Neural progenitor cell (in vitro differentiated cells): ENCODE measurements around the gene HOXA11. TPM values are rescaled to one million over a fixed set of nuclear protein-coding genes. Genes with fewer than 3 reads are reported as not detected.

Experiments
- DNase-seq: peaks from one replicate; pipeline ENCODE4 v3.0.0-alpha.2; 2016; ENCODE audit warnings: low spot score
- H2AFZ ChIP-seq: fragments of 200-600 bp; sonication (generic); replicated peaks from 2 replicates; pipeline ENCODE4 v1.6.1; 2016; ENCODE audit warnings: antibody characterized with exemption
- H3F3A ChIP-seq: fragments of 200-600 bp; sonication (generic); 2 replicates; pipeline ENCODE4 v1.6.1; 2016; ENCODE audit warnings: antibody characterized with exemption, low read depth
- H3K27ac ChIP-seq: fragments of 200-600 bp; sonication (generic); 2 replicates; pipeline ENCODE4 v1.5.1; 2016; ENCODE audit warnings: mild to moderate bottlenecking
- H3K27me3 ChIP-seq: fragments of 200-600 bp; sonication (generic); 2 replicates; pipeline ENCODE4 v1.6.1; 2016; ENCODE audit warnings: mild to moderate bottlenecking, moderate library complexity
- H3K36me3 ChIP-seq: fragments of 200-600 bp; sonication (generic); 2 replicates; pipeline ENCODE4 v1.5.1; 2016
- H3K4me1 ChIP-seq: fragments of 200-600 bp; sonication (generic); 2 replicates; pipeline ENCODE4 v1.6.1; 2016; ENCODE audit warnings: mixed run types
- H3K4me2 ChIP-seq: fragments of 200-600 bp; sonication (generic); 2 replicates; pipeline ENCODE4 v1.6.1; 2016
- H3K4me3 ChIP-seq: fragments of 200-600 bp; sonication (generic); 2 replicates; pipeline ENCODE4 v1.5.1; 2016
- H3K79me2 ChIP-seq: fragments of 200-600 bp; sonication (generic); 2 replicates; pipeline ENCODE4 v1.6.1; 2016; ENCODE audit warnings: low read depth
- H3K9ac ChIP-seq: fragments of 200-600 bp; sonication (generic); 2 replicates; pipeline ENCODE4 v1.6.1; 2016
- H3K9me3 ChIP-seq: fragments of 200-600 bp; sonication (generic); 2 replicates; pipeline ENCODE4 v1.5.1; 2016; ENCODE audit warnings: low read depth
- H4K20me1 ChIP-seq: fragments of 200-600 bp; sonication (generic); 2 replicates; pipeline ENCODE4 v1.6.1; 2016; ENCODE audit warnings: low read depth
- H3K27ac Mint-ChIP-seq: 3 replicates; pipeline ENCODE4 v1.8.0; 2021; ENCODE audit warnings: mixed read lengths
- H3K27me3 Mint-ChIP-seq: 2 replicates; pipeline ENCODE4 v1.8.0; 2022; ENCODE audit warnings: low read depth, mild to moderate bottlenecking, inconsistent platforms, moderate library complexity, mixed read lengths; ENCODE audit not compliant: insufficient read depth
- H3K36me3 Mint-ChIP-seq: 3 replicates; pipeline ENCODE4 v1.8.0; 2021; ENCODE audit warnings: mixed read lengths
- H3K4me1 Mint-ChIP-seq: 3 replicates; pipeline ENCODE4 v1.8.0; 2021; ENCODE audit warnings: mixed read lengths
- H3K4me3 Mint-ChIP-seq: 3 replicates; pipeline ENCODE4 v1.8.0; 2021; ENCODE audit warnings: mild to moderate bottlenecking, moderate library complexity, mixed read lengths
- H3K9me3 Mint-ChIP-seq: 3 replicates; pipeline ENCODE4 v1.8.0; 2020; ENCODE audit warnings: mixed read lengths
- EZH2 ChIP-seq: fragments of 200-600 bp; sonication (generic); IDR thresholded peaks from 2 replicates; pipeline ENCODE4 v1.6.1; 2017; ENCODE audit warnings: antibody characterized with exemption, mild to moderate bottlenecking, moderate library complexity
- EZH2phosphoT487 ChIP-seq: fragments of 200-600 bp; sonication (generic); IDR thresholded peaks from 2 replicates; pipeline ENCODE4 v1.6.1; 2017; ENCODE audit warnings: antibody characterized with exemption
- total RNA-seq: library from RNA; depleted of rRNA; stranded (reverse); fragments of >200 nt; gene quantifications from 2 replicates; pipeline ENCODE4 v1.2.3, GENCODE V29; 2015; ENCODE audit warnings: low replicate concordance
- TF ChIP-seq, protein P1 (sequence below): fragments of 200-600 bp; sonication (generic); IDR thresholded peaks from 2 replicates; pipeline ENCODE4 v1.5.1; 2017; ENCODE audit warnings: antibody characterized with exemption, mild to moderate bottlenecking

The HOXA11 gene
- total RNA-seq, 1 donor from 2014 or later: not detected

GRCh38 chr7:27164045-27164366, 21.0 kb downstream of the HOXA11 start:
- Mint-ChIP-seq H3K4me3 (no peak overlapping the region), H3K36me3 (no peaks in the 10 kb centered on the region), H3K27ac (no peak overlapping the region), H3K27me3 (peaks cover 90% of the 10 kb centered on the region), H3K9me3 (peaks cover under 1% of the 10 kb centered on the region), H3K4me1 (no peaks in the 10 kb centered on the region)
- no peak for DNase-seq
- Histone ChIP-seq H3K4me2 (no peak overlapping the region), H2AFZ (peak overlapping the region; percentile 8), H3K79me2 (no peaks in the 10 kb centered on the region), H3F3A (no peaks in the 10 kb centered on the region), H3K27ac (no peak overlapping the region), H3K27me3 (peaks cover 100% of the 10 kb centered on the region), H3K4me3 (no peak overlapping the region), H3K36me3 (no peaks in the 10 kb centered on the region), H3K9me3 (no peaks in the 10 kb centered on the region), H4K20me1 (peaks cover 55% of the 10 kb centered on the region), H3K4me1 (no peaks in the 10 kb centered on the region), H3K9ac (no peak overlapping the region)
- TF ChIP-seq EZH2phosphoT487 (no peak), EZH2 (no peak)
- TF ChIP-seq, protein P1, sequence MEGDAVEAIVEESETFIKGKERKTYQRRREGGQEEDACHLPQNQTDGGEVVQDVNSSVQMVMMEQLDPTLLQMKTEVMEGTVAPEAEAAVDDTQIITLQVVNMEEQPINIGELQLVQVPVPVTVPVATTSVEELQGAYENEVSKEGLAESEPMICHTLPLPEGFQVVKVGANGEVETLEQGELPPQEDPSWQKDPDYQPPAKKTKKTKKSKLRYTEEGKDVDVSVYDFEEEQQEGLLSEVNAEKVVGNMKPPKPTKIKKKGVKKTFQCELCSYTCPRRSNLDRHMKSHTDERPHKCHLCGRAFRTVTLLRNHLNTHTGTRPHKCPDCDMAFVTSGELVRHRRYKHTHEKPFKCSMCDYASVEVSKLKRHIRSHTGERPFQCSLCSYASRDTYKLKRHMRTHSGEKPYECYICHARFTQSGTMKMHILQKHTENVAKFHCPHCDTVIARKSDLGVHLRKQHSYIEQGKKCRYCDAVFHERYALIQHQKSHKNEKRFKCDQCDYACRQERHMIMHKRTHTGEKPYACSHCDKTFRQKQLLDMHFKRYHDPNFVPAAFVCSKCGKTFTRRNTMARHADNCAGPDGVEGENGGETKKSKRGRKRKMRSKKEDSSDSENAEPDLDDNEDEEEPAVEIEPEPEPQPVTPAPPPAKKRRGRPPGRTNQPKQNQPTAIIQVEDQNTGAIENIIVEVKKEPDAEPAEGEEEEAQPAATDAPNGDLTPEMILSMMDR: no peak

- Histone ChIP-seq H3K36me3 (no peaks in the 10 kb centered on the region), H3K27me3 (peaks cover 100% of the 10 kb centered on the region), H3K9me3 (no peaks in the 10 kb centered on the region), H3K4me3 (no peak overlapping the region), H3K4me1 (no peaks in the 10 kb centered on the region), H3K9ac (no peak overlapping the region), H3K27ac (no peak overlapping the region), H3K79me2 (no peaks in the 10 kb centered on the region), H3F3A (no peaks in the 10 kb centered on the region), H3K4me2 (no peak overlapping the region), H2AFZ (no peak overlapping the region), H4K20me1 (peaks cover 55% of the 10 kb centered on the region)
- H3K27ac Mint-ChIP-seq: no peak overlapping the region
- peaks cover 3% of the 10 kb centered on the region for H3K9me3 Mint-ChIP-seq
- no peaks in the 10 kb centered on the region for H3K36me3 Mint-ChIP-seq
- H3K4me3 Mint-ChIP-seq: no peak overlapping the region
- H3K27me3 Mint-ChIP-seq: peaks cover 90% of the 10 kb centered on the region
- H3K4me1 Mint-ChIP-seq: no peaks in the 10 kb centered on the region
- TF ChIP-seq EZH2phosphoT487 (peak; percentile 53), EZH2 (peak; percentile 35)
- TF ChIP-seq, protein P1: no peak
- DNase-seq: no peak
These were observed 21.6 kb downstream of the HOXA11 start for GRCh38 chr7:27163288-27164044.

DNA sequence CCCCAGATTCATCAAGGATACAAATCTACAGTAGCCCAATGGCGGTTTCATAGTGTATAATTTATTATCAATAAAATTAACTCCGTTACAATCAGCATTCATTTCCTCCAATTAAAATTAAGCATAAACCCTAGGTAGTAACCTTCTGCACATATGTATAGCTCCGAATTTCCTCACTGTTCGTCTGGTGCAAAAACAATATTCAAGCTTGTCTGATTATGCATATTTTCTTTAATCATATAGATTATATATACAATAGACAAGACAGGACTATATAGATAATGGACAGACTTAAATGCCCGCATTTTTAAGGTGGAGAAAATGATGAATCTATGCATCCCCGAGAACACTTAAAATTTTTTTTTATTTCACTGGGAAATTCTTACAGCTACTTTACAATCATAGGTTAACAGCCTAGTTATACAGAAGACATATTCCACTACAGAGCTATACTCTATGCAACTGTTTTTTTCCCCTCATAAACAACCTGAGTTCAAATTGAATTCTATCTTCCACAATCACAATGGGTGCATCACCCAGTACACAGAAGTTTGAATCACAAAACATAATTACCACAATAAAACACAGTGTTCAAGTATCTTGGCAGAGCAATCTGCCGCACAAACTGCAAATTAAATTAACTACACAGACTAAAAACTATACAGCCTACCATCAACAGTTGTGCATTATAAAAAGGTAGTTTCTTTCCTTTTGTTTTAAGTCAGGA, 22.3 kb downstream of the HOXA11 start:
- TF ChIP-seq EZH2phosphoT487: peak; percentile 40
- TF ChIP-seq, protein P1: no peak
- peak; percentile 34 for TF ChIP-seq EZH2
- Mint-ChIP-seq H3K27ac (no peak overlapping the region), H3K4me3 (no peak overlapping the region), H3K9me3 (peaks cover 9% of the 10 kb centered on the region), H3K27me3 (peaks cover 90% of the 10 kb centered on the region), H3K36me3 (peaks cover 2% of the 10 kb centered on the region), H3K4me1 (no peaks in the 10 kb centered on the region)
- Histone ChIP-seq H3K9ac (no peak overlapping the region), H3K36me3 (no peaks in the 10 kb centered on the region), H3K9me3 (no peaks in the 10 kb centered on the region), H2AFZ (no peak overlapping the region), H3K4me2 (no peak overlapping the region), H3K4me3 (no peak overlapping the region), H3K27ac (no peak overlapping the region), H3K79me2 (no peaks in the 10 kb centered on the region), H3K4me1 (no peaks in the 10 kb centered on the region), H3K27me3 (peaks cover 100% of the 10 kb centered on the region), H3F3A (no peaks in the 10 kb centered on the region), H4K20me1 (peaks cover 55% of the 10 kb centered on the region)
- DNase-seq: no peak
